DND-41 (cell line): ENCODE measurements around the gene MAP4.

Experiments
- ATAC-seq: fragments of 200-7000 bp; cut with Tn5 transposase; 3 replicates; pipeline ENCODE4 v1.9.1; 2021; ENCODE audit warnings: low read depth; ENCODE audit not compliant: insufficient read depth
- DNase-seq: peaks from one replicate; pipeline ENCODE4 v3.0.0-alpha.2; 2020
- H2AFZ ChIP-seq: 2 replicates; pipeline ENCODE4 v1.6.0; 2012; ENCODE audit warnings: low read depth, low read length
- H3K27ac ChIP-seq: 2 replicates; pipeline ENCODE4 v1.5.1; 2012; ENCODE audit warnings: low read length, inconsistent platforms
- H3K27me3 ChIP-seq: fragments of 200-600 bp; sonication (generic); 2 replicates; pipeline ENCODE4 v1.6.0; 2012; ENCODE audit warnings: low read length, mild to moderate bottlenecking, inconsistent platforms; ENCODE audit not compliant: insufficient read depth, poor library complexity
- H3K36me3 ChIP-seq: 2 replicates; pipeline ENCODE4 v1.5.1; 2012; ENCODE audit warnings: low read length, inconsistent platforms; ENCODE audit not compliant: insufficient read depth
- H3K4me1 ChIP-seq: 2 replicates; pipeline ENCODE4 v1.5.1; 2012; ENCODE audit warnings: mild to moderate bottlenecking, low read length; ENCODE audit not compliant: insufficient read depth
- H3K4me2 ChIP-seq: 2 replicates; pipeline ENCODE4 v1.6.0; 2012; ENCODE audit warnings: mild to moderate bottlenecking, moderate library complexity, low read length, inconsistent platforms; ENCODE audit not compliant: insufficient read depth
- H3K4me3 ChIP-seq, 2 experiments: fragments of 200-600 bp in 1 of 2; shearing (Covaris generic) in 1 of 2; 2 replicates each; pipeline ENCODE4 v1.5.1; 2012 to 2016; ENCODE audit warnings: inconsistent platforms in 2 of 2, low read length in 2 of 2, mild to moderate bottlenecking in 2 of 2, low read depth in 1 of 2, moderate library complexity in 1 of 2
- H3K79me2 ChIP-seq: 2 replicates; pipeline ENCODE4 v1.6.0; 2012; ENCODE audit warnings: low read length, inconsistent platforms; ENCODE audit not compliant: insufficient read depth
- H3K9ac ChIP-seq: 2 replicates; pipeline ENCODE4 v1.6.0; 2012; ENCODE audit warnings: low read depth, mild to moderate bottlenecking, inconsistent platforms, low read length, moderate library complexity
- H3K9me3 ChIP-seq: 2 replicates; pipeline ENCODE4 v1.5.1; 2012; ENCODE audit warnings: low read length, moderate library complexity, mild to moderate bottlenecking, inconsistent platforms; ENCODE audit not compliant: insufficient read depth, severe bottlenecking
- H4K20me1 ChIP-seq: 2 replicates; pipeline ENCODE4 v1.6.0; 2012; ENCODE audit warnings: low read length; ENCODE audit not compliant: insufficient read depth
- CTCF ChIP-seq: IDR thresholded peaks from 2 replicates; pipeline ENCODE4 v1.5.1; 2012; ENCODE audit warnings: borderline replicate concordance, low read length, moderate library complexity, mild to moderate bottlenecking; ENCODE audit not compliant: poor library complexity, severe bottlenecking; ENCODE audit errors: extremely low read depth
- EZH2 ChIP-seq: IDR thresholded peaks from 3 replicates; pipeline ENCODE4 v1.6.1; 2012; ENCODE audit warnings: borderline replicate concordance, low read depth, mild to moderate bottlenecking, moderate library complexity, low read length, inconsistent platforms; ENCODE audit not compliant: severe bottlenecking

MAP4 gene

GRCh38 chr3:48004694-48005093 lies 11.5 kb downstream of the MAP4 start:
- H3K79me2 ChIP-seq, result peaks cover 33% of the 10 kb centered on the region; the same call in 1 of the 2 replicates
- TF ChIP-seq CTCF (no peak), EZH2 (no peak)

DNA sequence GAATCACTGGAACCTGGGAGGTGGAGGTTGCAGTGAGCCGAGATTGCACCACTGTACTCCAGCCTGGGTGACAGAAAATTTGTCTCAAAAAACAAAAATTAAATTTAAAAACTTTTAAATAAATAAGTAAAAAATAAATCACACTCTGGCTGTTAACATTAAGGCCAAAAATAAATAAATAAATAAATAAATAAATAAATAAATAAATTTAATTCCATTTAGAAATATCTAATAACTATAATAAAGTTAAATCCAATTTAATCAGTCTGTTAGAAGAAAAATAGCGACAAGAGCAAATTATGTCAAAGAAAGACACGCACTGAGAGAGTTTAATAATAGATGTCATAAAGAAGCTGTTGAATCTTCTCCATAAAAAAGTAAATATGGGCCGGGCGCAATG lies 13.4 kb downstream of the MAP4 start:
- Histone ChIP-seq H3K27ac (no peak overlapping the region), H3K4me3 (no peak overlapping the region), H3K4me2 (no peak overlapping the region), H3K27me3 (no peaks in the 10 kb centered on the region), H3K79me2 (peaks cover 29% of the 10 kb centered on the region; the same call in 1 of the 2 replicates), H2AFZ (no peak overlapping the region), H4K20me1 (peaks cover 3% of the 10 kb centered on the region; the same call in 1 of the 2 replicates), H3K4me1 (no peaks in the 10 kb centered on the region), H3K9me3 (no peaks in the 10 kb centered on the region), H3K9ac (no peak overlapping the region), H3K36me3 (no peaks in the 10 kb centered on the region)
- TF ChIP-seq CTCF (no peak), EZH2 (no peak)
- DNase-seq (no peak), ATAC-seq (no peak)

More at GRCh38 chr3:48004694-48005093, 11.5 kb downstream of the MAP4 start:
- Histone ChIP-seq H3K4me2 (no peak overlapping the region), H3K36me3 (peaks cover 5% of the 10 kb centered on the region; the same call in 1 of the 2 replicates), H3K27me3 (no peaks in the 10 kb centered on the region), H3K4me1 (no peaks in the 10 kb centered on the region), H2AFZ (no peak overlapping the region), H4K20me1 (peaks cover 10% of the 10 kb centered on the region), H3K9me3 (no peaks in the 10 kb centered on the region), H3K27ac (no peak overlapping the region), H3K9ac (no peak overlapping the region), H3K4me3 (no peak overlapping the region)
- no peak for ATAC-seq
- no peak for DNase-seq

- H3K4me1 ChIP-seq, result no peaks in the 10 kb centered on the region
- no peak overlapping the region for H3K4me2 ChIP-seq
- H3K36me3 ChIP-seq, result no peaks in the 10 kb centered on the region
- H4K20me1 ChIP-seq, result peaks cover 3% of the 10 kb centered on the region; the same call in 1 of the 2 replicates
- no peak overlapping the region for H3K9ac ChIP-seq
- peak; percentile 38 for DNase-seq
- no peaks in the 10 kb centered on the region for H3K9me3 ChIP-seq
- TF ChIP-seq CTCF (no peak), EZH2 (no peak)
- peaks cover 30% of the 10 kb centered on the region; the same call in 1 of the 2 replicates for H3K79me2 ChIP-seq
- peak; percentile 64; the same call in 2 of the 3 replicates for ATAC-seq
- H2AFZ ChIP-seq, result no peak overlapping the region
- no peak overlapping the region for H3K27ac ChIP-seq
- H3K4me3 ChIP-seq, result no peak overlapping the region
- no peaks in the 10 kb centered on the region for H3K27me3 ChIP-seq
Measured at GRCh38 chr3:48001991-48002390, 14.2 kb downstream of the MAP4 start.

DNA sequence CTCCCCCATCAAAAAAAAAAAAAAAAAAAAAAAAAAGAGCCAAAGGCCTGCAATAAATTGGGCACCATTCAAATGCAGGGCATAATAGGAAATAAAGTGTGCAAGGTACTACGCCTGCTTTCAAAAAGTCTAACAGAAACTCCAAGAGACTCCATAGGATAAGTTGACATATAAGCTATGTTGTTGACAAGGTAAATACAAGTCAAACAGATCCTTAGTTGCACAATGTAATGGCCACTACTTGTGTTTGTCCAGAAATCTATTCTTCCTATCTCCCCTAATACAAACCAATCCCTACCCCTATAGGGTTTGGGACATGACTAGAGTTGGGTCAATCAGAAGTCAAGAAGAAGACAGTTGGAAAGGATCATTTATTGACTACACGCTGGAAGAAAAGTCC lies 16.0 kb downstream of the MAP4 start:
- ATAC-seq, result no peak

More for the DNA sequence above, 16.0 kb downstream of the MAP4 start:
- Histone ChIP-seq H3K4me1 (no peaks in the 10 kb centered on the region), H2AFZ (no peak overlapping the region), H3K9ac (no peak overlapping the region), H4K20me1 (peaks cover 3% of the 10 kb centered on the region; the same call in 1 of the 2 replicates), H3K4me3 (no peak overlapping the region), H3K79me2 (peaks cover 41% of the 10 kb centered on the region), H3K27me3 (no peaks in the 10 kb centered on the region), H3K27ac (no peak overlapping the region), H3K4me2 (no peak overlapping the region), H3K36me3 (peaks cover 11% of the 10 kb centered on the region), H3K9me3 (no peaks in the 10 kb centered on the region)
- no peak for TF ChIP-seq CTCF
- no peak for TF ChIP-seq EZH2
- no peak for DNase-seq
